Measurements from ENCODE around the gene ALPL.

DNA sequence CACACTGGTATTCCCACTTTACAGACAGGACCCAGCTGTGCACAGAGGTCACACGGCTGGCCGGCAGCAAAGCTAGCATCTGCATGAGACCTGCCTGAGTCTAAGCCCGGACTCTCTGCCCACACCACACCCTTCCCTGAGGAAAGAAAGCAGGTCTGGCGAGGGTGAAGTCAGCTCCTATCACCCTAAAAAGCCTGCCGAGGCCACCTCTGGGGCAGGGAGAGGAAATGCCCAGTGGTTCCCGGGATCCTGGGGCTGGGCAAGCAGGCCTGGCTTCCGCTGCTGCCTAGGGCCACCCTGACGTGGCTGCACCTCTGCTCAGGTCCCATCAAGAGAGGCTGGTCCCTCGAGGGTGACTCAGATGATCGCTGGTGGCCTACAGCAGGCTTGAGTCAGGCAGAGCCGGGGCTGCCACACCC, 117.7 kb downstream of the ALPL start:
- TF ChIP-seq, protein P1, sequence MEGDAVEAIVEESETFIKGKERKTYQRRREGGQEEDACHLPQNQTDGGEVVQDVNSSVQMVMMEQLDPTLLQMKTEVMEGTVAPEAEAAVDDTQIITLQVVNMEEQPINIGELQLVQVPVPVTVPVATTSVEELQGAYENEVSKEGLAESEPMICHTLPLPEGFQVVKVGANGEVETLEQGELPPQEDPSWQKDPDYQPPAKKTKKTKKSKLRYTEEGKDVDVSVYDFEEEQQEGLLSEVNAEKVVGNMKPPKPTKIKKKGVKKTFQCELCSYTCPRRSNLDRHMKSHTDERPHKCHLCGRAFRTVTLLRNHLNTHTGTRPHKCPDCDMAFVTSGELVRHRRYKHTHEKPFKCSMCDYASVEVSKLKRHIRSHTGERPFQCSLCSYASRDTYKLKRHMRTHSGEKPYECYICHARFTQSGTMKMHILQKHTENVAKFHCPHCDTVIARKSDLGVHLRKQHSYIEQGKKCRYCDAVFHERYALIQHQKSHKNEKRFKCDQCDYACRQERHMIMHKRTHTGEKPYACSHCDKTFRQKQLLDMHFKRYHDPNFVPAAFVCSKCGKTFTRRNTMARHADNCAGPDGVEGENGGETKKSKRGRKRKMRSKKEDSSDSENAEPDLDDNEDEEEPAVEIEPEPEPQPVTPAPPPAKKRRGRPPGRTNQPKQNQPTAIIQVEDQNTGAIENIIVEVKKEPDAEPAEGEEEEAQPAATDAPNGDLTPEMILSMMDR (conservative IDR thresholded peaks at IDR 0.05; ENCODE audit: low read depth, low read length) = no peak
- TF ChIP-seq EZH2 (IDR thresholded peaks at IDR 0.05; ENCODE audit: borderline replicate concordance, low read depth, low read length, poor library complexity, severe bottlenecking) = no peak
